ENCODE measurements around the gene DNTT. TPM values are rescaled to one million over a fixed set of nuclear protein-coding genes. Genes with fewer than 3 reads are reported as not detected.

The DNTT gene
- total RNA-seq, 1 donor from 2014 or later = not detected

GRCh38 chr10:96377816-96378294, 73.6 kb downstream of the DNTT start:
- no peak for TF ChIP-seq CTCF (IDR thresholded peaks at IDR 0.05; ENCODE audit: unreplicated experiment)
- Mint-ChIP-seq H3K27ac (ENCODE audit: unreplicated experiment) (no peak overlapping the region), H3K36me3 (ENCODE audit: low read depth, unreplicated experiment) (peaks cover 5% of the 10 kb centered on the region), H3K9me3 (ENCODE audit: unreplicated experiment) (no peaks in the 10 kb centered on the region), H3K4me3 (ENCODE audit: unreplicated experiment) (no peak overlapping the region), H3K27me3 (ENCODE audit: unreplicated experiment) (peaks cover 15% of the 10 kb centered on the region), H3K4me1 (ENCODE audit: unreplicated experiment) (peaks cover 3% of the 10 kb centered on the region)
- no peak for DNase-seq (ENCODE audit: low spot score)

GRCh38 chr10:96378741-96379140, 74.5 kb downstream of the DNTT start:
- Mint-ChIP-seq H3K27me3 (ENCODE audit: unreplicated experiment) (peaks cover 9% of the 10 kb centered on the region), H3K4me3 (ENCODE audit: unreplicated experiment) (no peak overlapping the region), H3K27ac (ENCODE audit: unreplicated experiment) (no peak overlapping the region), H3K4me1 (ENCODE audit: unreplicated experiment) (peaks cover 3% of the 10 kb centered on the region), H3K36me3 (ENCODE audit: low read depth, unreplicated experiment) (peaks cover 5% of the 10 kb centered on the region), H3K9me3 (ENCODE audit: unreplicated experiment) (no peaks in the 10 kb centered on the region)
- TF ChIP-seq CTCF (IDR thresholded peaks at IDR 0.05; ENCODE audit: unreplicated experiment) = no peak
- DNase-seq (ENCODE audit: low spot score) = no peak

- Mint-ChIP-seq H3K4me3 (ENCODE audit: unreplicated experiment) (no peak overlapping the region), H3K9me3 (ENCODE audit: unreplicated experiment) (no peaks in the 10 kb centered on the region), H3K4me1 (ENCODE audit: unreplicated experiment) (peaks cover 3% of the 10 kb centered on the region), H3K36me3 (ENCODE audit: low read depth, unreplicated experiment) (peaks cover 5% of the 10 kb centered on the region), H3K27me3 (ENCODE audit: unreplicated experiment) (peaks cover 4% of the 10 kb centered on the region), H3K27ac (ENCODE audit: unreplicated experiment) (no peak overlapping the region)
- no peak for DNase-seq (ENCODE audit: low spot score)
- TF ChIP-seq CTCF (IDR thresholded peaks at IDR 0.05; ENCODE audit: unreplicated experiment) = no peak
Measured at GRCh38 chr10:96379758-96380157, 75.5 kb downstream of the DNTT start.

GRCh38 chr10:96380821-96381220, 76.6 kb downstream of the DNTT start:
- no peak for DNase-seq (ENCODE audit: low spot score)
- Mint-ChIP-seq H3K4me3 (ENCODE audit: unreplicated experiment) (no peak overlapping the region), H3K36me3 (ENCODE audit: low read depth, unreplicated experiment) (peaks cover 5% of the 10 kb centered on the region), H3K27ac (ENCODE audit: unreplicated experiment) (no peak overlapping the region), H3K4me1 (ENCODE audit: unreplicated experiment) (peaks cover under 1% of the 10 kb centered on the region), H3K9me3 (ENCODE audit: unreplicated experiment) (no peaks in the 10 kb centered on the region), H3K27me3 (ENCODE audit: unreplicated experiment) (peaks cover 4% of the 10 kb centered on the region)
- no peak for TF ChIP-seq CTCF (IDR thresholded peaks at IDR 0.05; ENCODE audit: unreplicated experiment)

DNA sequence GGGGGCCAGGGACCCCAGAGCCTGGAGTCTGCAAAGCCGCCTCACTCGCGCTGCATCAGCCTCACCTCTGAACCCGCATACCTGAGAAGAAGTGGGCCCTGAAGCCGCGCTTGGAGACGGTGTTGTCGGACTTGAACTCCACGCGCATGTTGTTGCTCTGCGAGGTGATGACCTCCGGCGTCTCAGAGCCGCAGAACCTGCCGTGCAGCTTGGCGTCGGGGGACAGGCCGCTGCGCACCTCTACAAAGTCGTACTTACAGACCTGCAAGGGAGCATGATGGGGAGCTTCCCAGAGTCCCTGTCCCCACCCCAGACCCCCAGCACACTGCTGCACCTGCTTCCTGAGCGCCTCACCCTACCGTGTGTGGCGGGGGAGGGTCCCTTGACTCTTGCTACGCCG, 80.3 kb downstream of the DNTT start:
- Mint-ChIP-seq H3K27ac (ENCODE audit: unreplicated experiment) (no peak overlapping the region), H3K4me1 (ENCODE audit: unreplicated experiment) (no peaks in the 10 kb centered on the region), H3K36me3 (ENCODE audit: low read depth, unreplicated experiment) (peaks cover 5% of the 10 kb centered on the region), H3K9me3 (ENCODE audit: unreplicated experiment) (no peaks in the 10 kb centered on the region), H3K4me3 (ENCODE audit: unreplicated experiment) (no peak overlapping the region), H3K27me3 (ENCODE audit: unreplicated experiment) (peaks cover 4% of the 10 kb centered on the region)
- no peak for DNase-seq (ENCODE audit: low spot score)
- TF ChIP-seq CTCF (IDR thresholded peaks at IDR 0.05; ENCODE audit: unreplicated experiment) = no peak

All from endothelial cell (in vitro differentiated cells).